Hepatocyte (in vitro differentiated cells): ENCODE results near the gene HES5.

Source experiments
- EZH2 ChIP-seq: fragments of 200-600 bp; sonication (generic); IDR thresholded peaks from 2 replicates; pipeline ENCODE4 v1.6.1; 2016; ENCODE audit warnings: antibody characterized with exemption, mild to moderate bottlenecking, borderline replicate concordance
- EZH2phosphoT487 ChIP-seq: fragments of 200-600 bp; sonication (generic); IDR thresholded peaks from one replicate; pipeline ENCODE4 v1.6.1; 2018; ENCODE audit warnings: antibody characterized with exemption, mild to moderate bottlenecking, low read depth, moderate library complexity; ENCODE audit not compliant: unreplicated experiment, severe bottlenecking
- TF ChIP-seq, protein P1 (sequence below): fragments of 200-600 bp; sonication (generic); IDR thresholded peaks from 2 replicates; pipeline ENCODE4 v1.5.1; 2016; ENCODE audit warnings: antibody characterized with exemption, mild to moderate bottlenecking; ENCODE audit not compliant: poor library complexity

GRCh38 chr1:2540816-2541492 is 10.9 kb upstream of the HES5 start:
- TF ChIP-seq EZH2phosphoT487 (no peak), EZH2 (no peak)
- TF ChIP-seq, protein P1, sequence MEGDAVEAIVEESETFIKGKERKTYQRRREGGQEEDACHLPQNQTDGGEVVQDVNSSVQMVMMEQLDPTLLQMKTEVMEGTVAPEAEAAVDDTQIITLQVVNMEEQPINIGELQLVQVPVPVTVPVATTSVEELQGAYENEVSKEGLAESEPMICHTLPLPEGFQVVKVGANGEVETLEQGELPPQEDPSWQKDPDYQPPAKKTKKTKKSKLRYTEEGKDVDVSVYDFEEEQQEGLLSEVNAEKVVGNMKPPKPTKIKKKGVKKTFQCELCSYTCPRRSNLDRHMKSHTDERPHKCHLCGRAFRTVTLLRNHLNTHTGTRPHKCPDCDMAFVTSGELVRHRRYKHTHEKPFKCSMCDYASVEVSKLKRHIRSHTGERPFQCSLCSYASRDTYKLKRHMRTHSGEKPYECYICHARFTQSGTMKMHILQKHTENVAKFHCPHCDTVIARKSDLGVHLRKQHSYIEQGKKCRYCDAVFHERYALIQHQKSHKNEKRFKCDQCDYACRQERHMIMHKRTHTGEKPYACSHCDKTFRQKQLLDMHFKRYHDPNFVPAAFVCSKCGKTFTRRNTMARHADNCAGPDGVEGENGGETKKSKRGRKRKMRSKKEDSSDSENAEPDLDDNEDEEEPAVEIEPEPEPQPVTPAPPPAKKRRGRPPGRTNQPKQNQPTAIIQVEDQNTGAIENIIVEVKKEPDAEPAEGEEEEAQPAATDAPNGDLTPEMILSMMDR = no peak
